Stimulated activated CD4-positive, alpha-beta T cell treated with anti-CD3 and anti-CD28 coated beads, Interleukin-1b, Interleukin-23, amount 100 ng/mL, for 48 hours (primary cell): Measurements from ENCODE around the gene NKX2-2.
"Not testable (repeated sequence)": the region's sequence is repeated elsewhere in the genome, so short reads cannot be mapped to it uniquely, and the experiment has no call there.

Experiments
- DNase-seq: peaks from one replicate; pipeline ENCODE4 v3.0.0-alpha.2; 2020

NKX2-2 gene

DNA sequence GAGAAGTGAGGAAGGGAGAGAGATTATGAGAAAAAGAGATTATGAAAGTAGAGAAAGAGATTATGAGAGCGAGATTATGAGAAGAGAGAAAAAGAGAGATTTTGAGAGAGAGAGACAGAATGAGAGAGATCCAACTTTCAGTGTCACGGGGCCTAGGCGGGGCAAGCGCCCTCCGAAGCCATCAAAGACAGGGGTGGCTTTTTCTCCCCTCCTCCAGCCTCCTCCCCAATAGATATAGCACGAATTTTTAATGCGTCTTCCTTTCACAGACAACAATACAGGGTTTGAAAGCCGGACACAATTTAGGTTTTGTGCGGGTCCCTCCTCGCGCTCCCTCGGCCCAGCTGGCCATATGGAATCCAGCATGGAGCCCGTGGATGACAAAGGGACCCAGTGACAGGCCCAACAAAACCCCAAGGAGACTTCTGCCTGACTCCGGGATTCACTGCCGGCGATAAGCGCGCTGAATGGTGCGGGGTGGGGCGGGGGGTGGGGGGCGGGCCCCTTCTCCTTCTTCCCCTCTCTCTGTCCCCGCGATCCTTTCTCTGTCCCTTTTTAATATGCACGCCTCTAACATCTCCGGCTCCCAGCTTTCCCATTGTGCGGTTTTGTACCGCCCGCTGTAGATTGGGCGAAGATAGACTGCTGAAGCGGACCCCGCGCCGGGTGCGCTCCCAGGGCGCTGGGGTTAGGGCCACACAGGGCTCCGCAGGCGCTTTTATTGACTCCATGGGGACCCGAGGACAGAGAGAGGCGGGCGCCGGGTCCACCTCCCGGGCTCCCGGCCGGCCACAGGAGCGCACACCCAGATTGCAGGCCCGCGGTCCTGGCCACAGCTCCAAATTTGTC is 5.4 kb downstream of the NKX2-2 start:
- no peak for DNase-seq

DNA sequence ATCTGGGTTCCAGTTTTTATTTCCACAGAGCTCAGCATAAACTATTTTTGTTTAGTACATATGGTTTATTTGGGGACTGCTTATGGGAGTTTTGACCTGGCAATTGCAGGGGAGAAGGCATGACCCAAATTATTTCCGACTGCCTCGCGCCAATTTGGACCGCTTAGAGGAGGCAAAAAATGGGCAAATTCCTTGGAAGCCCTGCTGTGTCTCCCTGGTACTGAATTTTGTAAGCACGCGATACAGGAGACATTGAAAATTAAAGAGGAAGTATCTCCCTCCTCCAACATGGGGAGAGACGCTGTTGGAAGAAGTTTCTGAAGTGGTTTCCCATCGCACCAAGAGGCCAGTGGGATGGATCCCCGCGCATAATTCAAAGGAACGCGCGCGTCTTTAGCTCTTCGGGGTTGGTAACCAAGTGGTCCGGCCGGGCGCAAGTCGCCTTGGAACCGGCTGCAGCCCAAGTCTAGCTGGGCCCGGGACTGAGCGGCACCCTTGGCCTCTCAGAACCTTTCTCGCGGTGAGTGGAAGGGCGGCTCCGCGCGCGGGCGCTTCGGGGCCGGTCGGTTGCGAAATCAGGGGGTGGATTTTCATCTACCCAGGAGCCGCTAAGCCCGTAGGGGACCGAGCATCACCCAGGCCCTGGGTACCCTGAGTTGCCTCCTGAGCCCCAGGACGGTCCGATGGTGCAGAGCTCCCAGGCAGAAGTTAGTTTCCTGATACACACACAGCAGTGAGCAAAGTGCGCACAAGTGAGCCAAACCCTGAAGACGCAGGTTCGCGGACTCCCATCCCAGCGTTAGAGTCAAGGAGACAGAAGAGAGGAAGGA is 6.2 kb downstream of the NKX2-2 start:
- DNase-seq: no peak

DNA sequence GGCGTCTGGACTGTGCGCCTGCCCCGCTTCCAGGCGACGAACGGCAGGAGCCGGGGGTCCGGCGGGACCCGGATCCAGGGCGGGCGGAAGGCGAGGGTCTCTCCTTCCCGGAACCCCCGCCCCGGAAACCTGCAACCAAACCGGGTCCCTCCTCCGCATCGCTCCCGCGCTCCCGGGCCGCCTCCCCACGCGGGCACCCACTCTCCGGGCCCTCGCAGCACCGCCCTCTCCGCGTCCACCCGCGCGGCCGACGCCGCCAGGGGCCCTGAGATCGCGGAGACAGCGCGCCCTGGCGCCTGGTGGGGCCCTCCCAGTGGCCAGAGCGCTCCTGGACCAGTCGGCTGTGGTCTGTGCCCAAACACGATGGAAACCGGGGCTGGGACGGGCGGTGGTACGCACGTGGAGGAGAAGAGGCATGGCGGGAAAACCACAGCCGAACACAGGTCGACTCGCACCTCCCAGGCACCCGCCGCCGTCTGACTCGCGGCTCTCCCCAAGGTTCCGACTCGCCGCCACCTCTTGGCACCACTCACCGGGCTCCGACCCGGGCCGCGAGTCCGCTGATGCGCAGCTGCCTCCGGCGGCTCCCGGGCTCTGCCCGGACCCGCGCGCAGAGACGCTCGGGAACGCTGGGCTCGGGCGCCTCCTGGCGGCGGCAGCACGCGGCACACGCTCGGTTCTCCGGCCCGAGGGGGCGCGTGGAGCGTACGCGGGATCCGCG is 7.9 kb downstream of the NKX2-2 start:
- peak; percentile 66 for DNase-seq

DNA sequence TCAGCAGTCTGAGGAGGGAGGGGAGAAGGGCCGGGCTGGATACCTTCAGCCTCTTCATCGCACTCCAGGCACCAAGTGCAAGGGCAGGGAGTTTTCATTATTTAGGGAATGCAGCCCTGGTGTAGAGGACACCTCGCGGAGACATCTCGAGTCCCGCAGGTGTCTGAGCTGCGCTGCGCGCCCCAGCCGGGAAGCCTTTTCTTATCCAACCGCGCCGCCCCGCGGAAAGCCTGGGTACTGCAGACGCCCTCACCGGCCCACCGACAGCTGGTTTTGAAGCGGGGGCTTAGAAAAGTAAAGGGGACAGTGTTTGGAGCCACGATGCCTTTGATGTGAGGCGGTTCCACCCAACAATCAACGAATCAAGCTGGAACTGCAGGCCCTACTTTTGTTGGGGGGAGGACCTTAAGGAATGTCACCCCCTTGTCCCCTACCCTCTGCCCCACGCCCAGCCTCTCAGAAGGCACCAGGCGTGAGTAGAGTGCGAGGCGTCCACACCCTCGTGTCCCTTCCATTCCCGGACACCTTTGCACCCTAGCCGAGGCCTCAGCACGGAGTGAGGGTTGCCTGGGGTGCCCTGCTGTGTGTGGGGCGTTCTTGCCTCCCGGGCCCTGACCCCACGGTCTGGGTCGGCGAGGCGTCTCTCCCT is 8.6 kb downstream of the NKX2-2 start:
- DNase-seq: peak; percentile 78

DNA sequence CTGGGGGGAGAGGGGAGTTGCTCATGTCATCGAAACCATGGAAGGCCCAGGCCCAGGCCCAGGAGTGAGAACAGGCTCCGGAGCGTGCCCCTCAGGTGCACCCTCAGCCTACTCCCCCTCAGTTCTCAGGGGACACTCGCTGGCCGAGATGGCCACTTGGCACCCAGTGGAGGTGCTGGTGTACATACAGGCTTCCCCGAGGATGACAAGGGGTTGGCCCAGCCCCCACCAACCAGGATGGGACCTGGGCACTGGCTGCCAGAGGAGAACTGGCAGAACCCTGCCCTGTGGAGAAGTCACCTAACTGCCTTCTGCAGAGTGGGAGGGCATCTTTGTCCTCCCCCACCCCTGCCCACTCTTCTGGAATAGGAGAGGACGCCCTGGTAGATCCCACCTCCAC is 9.5 kb downstream of the NKX2-2 start:
- DNase-seq: no peak

DNA sequence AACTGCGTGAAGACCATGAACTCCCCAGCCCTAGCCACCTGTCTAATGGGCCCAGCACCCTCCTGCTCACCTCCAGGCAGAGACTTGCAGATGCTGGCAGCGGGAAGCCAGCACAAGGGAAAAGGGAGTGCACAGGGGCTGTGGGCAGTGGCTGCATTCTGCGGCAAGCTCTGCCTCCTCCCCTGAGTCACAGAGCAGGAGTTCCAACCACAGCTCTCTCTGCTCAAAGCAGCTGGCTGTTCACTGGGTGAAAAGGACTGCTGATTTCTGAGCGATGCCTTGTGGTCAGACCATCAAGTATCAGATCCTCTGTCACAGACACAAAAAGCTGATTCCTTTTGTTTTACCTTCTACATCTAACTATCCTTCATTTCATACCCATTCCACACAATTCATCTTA is 10.5 kb downstream of the NKX2-2 start:
- peak; percentile 26 for DNase-seq

DNA sequence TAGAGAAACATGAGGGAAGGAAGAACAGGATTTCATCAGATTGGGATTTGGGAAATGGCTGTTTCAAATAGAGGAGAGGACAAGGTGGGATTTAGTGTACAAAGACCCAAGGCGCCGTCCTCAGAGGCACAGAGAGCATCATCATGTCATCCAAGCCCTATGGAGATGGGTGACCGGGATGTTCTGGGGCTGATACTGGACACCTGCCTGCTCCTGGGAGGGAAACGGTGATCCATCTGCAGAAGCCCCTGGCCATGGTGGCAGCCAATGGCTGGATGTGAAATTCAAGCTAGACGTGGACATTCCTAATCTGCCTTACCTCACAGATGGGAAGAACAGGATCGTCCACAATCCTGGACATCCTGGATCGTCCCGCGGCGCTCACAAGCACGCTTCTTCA is 12.7 kb downstream of the NKX2-2 start:
- no peak for DNase-seq

DNA sequence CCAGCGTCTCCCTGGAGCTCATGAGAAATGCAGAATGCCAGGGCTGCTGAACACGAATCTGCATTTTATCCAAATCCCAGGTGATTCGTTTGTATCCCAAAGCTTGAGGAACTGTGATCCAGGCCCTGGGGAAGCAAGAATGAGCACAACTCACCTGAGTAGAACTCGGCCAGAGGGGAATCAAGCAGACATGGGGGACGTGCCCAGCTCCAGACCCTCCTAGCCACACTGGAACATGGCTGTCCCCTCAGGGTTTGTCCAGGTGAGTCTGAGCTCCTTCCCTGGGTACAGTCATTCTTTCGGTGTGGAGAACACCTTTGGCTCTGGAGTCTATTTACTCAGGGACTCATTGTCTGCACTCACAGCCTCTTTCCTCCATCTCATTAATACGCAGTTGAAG is 13.3 kb downstream of the NKX2-2 start:
- no peak for DNase-seq

DNA sequence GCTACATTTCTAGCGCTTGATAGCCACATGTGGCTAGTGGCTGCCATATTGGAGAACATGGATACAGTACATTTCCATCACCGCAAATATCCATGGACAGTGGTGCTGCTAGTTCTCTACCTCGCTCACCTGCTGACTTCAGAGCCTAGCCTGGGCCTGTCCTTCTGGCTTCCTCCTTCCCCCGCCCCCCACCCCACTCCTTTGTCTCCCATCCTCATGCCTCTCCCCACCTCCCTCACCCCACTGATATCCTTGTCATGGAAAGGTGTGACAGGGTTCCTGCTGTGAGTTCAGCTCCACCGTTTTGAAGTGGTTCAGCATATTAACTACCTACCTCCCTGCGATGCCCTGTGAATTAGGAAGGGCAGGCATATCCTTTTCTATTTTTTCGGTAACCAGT is 14.2 kb downstream of the NKX2-2 start:
- no peak for DNase-seq

DNA sequence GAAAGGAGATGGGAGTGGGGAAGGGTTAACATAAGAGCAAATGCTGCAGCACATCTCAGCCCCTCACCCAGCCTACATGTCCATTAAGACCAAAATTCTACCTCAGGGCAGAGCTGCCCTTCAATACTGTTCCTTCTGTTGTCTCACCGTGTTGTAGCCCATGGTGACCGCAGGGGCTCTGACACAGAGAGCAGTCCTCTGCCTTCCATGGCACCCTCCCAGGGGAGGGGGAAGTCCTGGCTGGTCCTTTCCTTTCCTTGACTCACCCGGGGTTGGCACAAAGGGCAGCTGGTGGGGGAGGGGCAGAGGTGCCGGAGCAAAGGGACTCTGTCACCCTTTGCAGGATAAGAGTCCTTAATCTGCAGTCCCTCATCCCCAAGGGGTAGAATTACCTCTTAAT is 15.2 kb downstream of the NKX2-2 start:
- no peak for DNase-seq

DNA sequence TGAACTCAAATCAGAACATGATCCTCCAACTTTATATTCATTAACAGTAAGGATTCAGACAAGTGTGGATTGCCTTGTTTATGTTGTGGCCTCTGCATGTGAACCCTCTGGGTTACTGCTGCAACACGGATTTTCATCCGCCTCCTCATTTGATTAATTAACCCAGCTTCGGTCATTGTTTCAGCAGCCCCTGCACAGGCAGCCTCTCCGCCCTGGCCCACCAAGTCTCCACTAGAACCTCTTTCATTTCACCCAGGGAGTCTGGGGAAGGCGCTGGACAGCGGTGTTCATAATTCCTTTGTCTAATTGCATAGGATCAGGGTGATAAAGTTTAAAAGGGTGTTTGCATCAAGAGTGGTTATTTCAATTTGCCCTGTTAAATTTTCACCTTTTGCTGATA is 15.7 kb downstream of the NKX2-2 start:
- DNase-seq: no peak

DNA sequence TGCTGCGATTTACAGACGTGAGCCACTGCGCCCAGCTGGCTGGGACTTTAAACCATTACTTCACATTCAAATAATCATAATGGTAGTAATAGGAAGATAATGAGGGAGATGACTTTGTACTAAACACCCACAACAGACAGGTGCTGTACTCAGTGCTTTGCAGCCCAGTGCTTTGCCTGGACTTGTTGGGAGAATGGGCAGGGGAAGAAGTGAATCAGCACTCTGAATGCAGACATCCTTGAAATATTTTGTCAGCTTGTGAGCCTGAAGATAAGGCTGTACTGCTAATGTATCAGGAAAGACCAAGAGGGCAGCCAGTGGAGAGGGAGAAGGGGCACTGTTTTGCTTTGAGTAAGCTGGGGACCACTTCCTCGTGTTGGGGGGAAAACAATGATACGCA is 17.4 kb downstream of the NKX2-2 start:
- no peak for DNase-seq

DNA sequence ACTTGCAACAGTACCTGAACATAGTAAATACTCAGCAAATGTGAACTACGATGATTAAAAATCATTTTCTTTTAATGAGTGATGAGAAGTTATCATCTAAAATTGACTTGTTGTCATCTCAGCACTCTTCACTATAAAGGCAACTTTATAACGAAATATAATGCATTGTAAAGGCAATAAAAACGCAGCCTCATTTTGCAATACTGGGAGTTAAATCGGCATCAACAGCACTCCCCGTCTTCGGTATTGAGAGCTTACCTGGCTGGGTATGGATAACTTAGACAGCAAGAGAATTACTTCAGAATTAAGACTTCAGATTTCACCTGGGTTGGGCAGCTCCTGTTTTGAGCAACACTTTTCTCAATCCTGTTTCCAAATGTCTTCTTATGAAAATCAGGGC is 20.8 kb downstream of the NKX2-2 start:
- no peak for DNase-seq

DNA sequence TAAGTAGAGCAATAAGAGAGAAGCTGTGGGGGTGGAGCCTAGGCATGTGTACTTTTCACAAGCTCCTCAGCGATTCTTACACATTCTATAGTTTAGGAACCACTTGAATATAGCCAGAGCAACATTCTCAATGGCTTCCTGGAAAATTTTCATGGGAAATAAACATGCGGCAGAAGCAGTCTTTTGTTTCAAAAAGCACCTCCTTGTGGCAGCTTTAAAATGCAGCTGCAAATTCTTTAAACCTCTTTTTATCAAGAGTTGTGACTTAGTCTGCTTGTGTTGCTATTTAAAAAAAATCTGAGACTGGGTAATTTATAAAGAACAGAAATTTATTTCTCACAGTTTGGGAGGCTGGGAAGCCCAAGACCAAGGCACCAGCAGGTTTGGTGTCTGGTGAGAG is 23.8 kb downstream of the NKX2-2 start:
- no peak for DNase-seq

DNA sequence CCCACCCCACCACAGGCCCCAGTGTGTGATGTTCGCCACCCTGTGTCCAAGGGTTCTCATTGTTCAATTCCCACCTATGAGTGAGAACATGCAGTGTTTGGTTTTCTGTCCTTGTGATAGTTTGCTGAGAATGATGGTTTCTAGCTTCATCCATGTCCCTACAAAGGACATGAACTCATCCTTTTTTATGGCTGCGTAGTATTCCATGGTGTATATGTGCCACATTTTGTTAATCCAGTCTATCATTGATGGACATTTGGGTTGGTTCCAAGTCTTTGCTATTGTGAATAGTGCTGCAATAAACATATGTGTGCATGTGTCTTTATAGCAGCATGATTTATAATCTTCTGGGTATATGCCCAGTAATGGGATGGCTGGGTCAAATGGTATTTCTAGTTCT is 33.7 kb downstream of the NKX2-2 start:
- DNase-seq: not testable (repeated sequence)

DNA sequence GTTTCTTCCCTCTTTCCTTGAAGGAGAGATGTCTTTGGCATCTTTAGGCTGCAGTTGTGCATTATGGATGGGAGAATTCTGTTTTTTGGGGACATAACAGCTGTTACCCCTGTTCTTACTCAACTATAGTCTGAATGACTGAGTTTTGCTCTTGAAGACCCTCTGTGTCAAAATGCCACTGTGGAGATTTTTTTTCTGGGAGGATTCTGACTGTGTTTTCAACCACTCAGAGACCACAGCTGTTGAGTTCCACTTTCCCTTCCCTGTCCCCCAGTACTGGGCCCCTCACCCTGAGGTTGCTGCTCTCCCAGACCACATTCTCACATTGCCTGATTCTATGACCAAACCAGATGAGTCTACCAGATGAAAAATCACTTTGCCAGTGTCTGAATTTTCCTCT is 48.1 kb downstream of the NKX2-2 start:
- peak; percentile 2 for DNase-seq

DNA sequence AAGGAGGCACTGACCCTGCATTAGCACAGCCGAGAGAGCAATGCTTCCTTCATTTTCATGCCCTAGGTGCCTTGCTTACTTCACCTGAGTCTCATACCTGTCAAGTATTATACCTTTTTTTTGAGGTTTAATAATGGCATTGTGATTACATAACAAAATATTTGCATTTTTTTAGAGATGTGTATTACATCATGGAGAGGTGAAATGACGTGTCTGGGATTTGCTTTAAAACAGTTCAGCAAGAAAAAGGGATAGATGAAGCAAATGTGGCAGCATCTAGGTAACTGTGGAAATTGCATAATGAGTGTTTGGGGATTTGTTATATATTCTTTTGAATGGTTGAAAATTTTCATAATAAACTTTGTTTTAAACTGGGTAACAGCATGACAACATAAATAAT is 48.9 kb downstream of the NKX2-2 start:
- no peak for DNase-seq
